Retinal pigment epithelial cell (primary cell): Measurements from ENCODE around the gene ALPG.
"Not testable (repeated sequence)": the region's sequence is repeated elsewhere in the genome, so short reads cannot be mapped to it uniquely, and the experiment has no call there.

Source experiments
- DNase-seq: peaks from one replicate; pipeline ENCODE4 v3.0.0-alpha.2; 2010; ENCODE audit warnings: low read depth
- H3K4me3 ChIP-seq: 2 replicates; pipeline ENCODE4 v1.5.1; 2011; ENCODE audit warnings: mild to moderate bottlenecking, low read length, control low read depth, moderate library complexity
- TF ChIP-seq, protein P1 (sequence below): conservative IDR thresholded peaks from 2 replicates; pipeline ENCODE4 v1.5.1; 2011; ENCODE audit warnings: low read depth, low read length, control low read depth, inconsistent platforms

ALPG gene

DNA sequence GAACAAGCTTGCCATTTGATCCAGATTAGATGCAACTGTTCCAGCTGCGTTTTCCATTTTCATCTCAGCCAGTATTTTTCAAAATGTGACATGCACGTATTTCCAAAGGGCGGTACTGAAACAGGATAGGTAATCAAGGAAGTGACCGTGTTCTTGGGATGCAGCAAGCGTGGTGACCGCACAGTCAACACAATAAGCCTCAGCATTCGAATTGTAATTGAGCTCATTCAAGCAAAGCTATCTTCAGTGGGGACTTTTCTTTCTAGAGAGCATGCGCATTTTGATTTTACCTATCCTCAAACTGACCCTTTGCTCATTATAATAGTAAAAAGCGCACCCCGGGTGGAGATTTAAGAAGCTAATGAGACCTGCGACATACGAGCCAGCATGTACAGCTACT lies 31.5 kb upstream of the ALPG start:
- DNase-seq, result no peak
- H3K4me3 ChIP-seq, result no peak overlapping the region
- TF ChIP-seq, protein P1, sequence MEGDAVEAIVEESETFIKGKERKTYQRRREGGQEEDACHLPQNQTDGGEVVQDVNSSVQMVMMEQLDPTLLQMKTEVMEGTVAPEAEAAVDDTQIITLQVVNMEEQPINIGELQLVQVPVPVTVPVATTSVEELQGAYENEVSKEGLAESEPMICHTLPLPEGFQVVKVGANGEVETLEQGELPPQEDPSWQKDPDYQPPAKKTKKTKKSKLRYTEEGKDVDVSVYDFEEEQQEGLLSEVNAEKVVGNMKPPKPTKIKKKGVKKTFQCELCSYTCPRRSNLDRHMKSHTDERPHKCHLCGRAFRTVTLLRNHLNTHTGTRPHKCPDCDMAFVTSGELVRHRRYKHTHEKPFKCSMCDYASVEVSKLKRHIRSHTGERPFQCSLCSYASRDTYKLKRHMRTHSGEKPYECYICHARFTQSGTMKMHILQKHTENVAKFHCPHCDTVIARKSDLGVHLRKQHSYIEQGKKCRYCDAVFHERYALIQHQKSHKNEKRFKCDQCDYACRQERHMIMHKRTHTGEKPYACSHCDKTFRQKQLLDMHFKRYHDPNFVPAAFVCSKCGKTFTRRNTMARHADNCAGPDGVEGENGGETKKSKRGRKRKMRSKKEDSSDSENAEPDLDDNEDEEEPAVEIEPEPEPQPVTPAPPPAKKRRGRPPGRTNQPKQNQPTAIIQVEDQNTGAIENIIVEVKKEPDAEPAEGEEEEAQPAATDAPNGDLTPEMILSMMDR, result no peak

DNA sequence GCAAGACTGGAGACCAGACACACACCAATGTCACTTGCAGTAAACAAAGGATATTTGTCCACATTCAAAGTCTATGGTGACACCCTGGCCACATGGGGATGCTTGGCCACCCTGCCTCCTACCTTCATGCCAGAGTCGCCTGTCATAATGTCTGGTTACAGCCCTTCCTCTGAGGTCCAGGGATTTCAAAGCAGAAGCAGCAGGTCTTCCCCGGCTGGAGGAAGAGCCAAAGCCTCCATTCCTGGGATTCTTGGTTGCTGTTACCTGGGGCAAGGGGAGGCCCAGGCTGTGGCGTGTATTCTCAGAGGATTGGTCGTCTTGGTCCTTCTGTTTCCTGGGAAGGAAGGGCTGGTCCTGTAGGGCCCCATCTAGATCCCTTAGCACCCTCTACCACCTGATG lies 30.4 kb upstream of the ALPG start:
- DNase-seq, result no peak
- TF ChIP-seq, protein P1, result no peak
- H3K4me3 ChIP-seq, result no peak overlapping the region

DNA sequence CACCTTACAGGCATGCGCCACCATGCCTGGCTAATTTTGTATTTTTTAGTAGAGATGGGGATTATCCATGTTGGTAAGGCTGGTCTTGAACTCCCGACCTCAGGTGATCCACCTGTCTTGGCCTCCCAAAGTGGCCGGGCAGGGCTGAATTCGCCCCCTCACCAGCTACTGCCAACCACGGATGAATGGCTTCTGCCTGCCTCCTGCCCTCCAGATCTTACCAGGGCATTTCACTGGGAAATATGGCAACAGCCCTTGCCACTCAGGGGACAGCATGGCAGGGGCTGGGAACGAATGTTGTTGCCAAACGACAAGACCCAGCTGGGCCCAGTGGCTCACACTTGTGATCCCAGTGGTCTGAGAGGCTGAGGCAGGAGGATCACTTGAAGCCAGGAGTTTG lies 29.9 kb upstream of the ALPG start:
- TF ChIP-seq, protein P1, result no peak
- no peak overlapping the region for H3K4me3 ChIP-seq
- DNase-seq, result no peak

DNA sequence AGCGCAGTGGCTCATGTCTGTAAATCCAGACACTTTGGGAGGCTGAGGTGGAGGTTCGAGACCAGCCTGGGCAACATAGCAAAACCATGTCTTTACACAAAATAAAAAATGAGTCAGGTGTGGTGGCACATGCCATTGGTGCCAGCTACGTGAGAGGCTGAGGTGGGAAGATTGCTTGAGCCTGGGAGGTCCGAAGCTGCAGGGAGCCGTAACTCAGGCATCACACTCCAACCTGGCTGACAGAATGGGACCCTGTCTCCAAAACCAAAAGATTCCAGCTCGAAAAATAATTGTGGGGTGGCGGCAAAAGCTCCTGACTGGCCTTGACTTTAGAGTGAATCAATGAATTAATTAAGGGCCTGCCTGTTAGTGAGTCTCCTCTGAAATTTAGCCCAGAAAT lies 29.3 kb upstream of the ALPG start:
- DNase-seq, result no peak
- no peak overlapping the region for H3K4me3 ChIP-seq
- TF ChIP-seq, protein P1, result no peak

DNA sequence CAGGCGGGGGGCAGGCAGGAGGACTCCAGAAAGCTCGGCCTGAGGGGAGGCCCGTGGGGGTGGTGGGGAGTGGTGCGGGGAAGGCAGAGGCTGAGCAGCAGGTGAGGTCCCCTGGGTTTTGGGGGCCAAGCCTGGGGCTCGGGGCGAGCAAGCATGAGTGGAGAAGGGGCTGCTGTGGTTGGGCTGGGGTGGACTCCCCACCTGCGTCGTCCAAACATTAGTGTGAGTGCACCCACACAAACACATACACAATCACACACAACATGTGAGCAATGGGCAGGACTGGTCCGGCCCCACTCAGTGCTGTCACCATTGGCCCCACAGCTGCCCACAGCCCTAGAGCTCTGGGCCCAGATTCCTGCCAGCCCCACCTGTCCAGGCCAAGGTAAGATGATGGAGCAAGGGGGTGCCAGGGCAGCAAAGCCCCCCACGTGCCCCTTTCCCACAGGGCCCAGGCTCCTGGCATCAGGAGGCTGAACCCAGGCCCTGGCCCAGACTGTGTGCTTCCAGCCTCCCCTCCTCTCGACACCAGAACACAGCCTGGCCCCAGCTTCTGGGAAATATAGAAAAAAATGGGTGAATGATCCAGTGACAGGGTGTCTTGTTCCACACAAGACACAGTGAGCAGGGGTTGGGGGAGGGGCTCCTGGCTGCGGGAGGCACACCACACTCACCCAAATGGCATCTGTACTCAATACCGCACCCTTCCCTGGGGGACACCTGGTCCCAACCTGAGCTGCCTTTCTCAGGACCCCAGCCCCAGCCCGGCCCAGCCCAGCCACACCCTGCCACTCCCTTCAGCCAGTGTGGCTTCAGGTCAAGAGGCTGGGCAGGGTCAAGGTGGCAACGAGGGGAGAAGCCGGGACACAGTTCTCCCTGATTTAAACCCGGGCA lies 28.6 kb upstream of the ALPG start:
- TF ChIP-seq, protein P1, result no peak
- no peak for DNase-seq
- no peak overlapping the region for H3K4me3 ChIP-seq

DNA sequence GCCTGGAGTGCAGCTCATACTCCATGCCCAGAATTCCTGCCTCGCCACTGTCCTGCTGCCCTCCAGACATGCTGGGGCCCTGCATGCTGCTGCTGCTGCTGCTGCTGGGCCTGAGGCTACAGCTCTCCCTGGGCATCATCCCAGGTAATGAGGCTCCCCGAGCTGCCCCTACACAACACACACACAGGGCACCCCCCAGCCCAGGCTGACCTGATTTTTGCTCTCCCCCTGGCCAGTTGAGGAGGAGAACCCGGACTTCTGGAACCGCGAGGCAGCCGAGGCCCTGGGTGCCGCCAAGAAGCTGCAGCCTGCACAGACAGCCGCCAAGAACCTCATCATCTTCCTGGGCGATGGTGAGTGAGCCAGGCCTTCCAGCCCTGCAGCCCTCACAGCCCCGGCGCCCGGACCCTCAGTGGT lies 27.9 kb upstream of the ALPG start, which contains the start of gene ALPP:
Gene ALPP (plus strand): TSS at position 17 of the 417 bp plus-strand sequence. CDS start 52 bp downstream, at position 69.
- not testable (repeated sequence) for H3K4me3 ChIP-seq, DNase-seq

DNA sequence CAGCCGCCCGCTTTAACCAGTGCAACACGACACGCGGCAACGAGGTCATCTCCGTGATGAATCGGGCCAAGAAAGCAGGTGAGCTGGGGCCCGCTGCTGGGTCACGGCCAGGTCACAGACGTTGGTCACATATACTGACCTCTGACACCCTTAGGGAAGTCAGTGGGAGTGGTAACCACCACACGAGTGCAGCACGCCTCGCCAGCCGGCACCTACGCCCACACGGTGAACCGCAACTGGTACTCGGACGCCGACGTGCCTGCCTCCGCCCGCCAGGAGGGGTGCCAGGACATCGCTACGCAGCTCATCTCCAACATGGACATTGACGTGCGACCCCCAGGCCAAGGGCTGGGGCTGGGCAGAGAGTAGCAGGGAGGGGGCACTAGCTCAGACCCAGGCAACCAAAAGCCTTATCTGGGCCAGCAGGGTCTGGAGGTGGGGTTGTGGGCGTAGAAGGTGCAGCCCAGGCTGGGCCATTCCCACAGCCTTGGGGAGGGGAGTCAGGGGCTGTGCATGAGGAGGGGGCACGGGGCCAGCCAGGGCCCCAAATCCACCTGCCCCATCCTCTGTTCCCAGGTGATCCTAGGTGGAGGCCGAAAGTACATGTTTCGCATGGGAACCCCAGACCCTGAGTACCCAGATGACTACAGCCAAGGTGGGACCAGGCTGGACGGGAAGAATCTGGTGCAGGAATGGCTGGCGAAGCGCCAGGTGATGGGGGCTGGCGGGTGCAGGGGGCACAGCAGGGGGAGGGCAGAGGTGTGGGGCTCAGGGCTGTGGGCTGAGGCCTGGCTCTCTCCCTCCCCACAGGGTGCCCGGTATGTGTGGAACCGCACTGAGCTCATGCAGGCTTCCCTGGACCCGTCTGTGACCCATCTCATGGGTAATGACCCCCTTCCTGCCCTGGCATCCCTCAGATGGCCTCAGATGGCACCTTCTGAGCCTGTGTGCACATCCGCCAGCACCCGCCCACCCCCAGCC lies 26.7 kb upstream of the ALPG start:
- H3K4me3 ChIP-seq, DNase-seq: not testable (repeated sequence)

DNA sequence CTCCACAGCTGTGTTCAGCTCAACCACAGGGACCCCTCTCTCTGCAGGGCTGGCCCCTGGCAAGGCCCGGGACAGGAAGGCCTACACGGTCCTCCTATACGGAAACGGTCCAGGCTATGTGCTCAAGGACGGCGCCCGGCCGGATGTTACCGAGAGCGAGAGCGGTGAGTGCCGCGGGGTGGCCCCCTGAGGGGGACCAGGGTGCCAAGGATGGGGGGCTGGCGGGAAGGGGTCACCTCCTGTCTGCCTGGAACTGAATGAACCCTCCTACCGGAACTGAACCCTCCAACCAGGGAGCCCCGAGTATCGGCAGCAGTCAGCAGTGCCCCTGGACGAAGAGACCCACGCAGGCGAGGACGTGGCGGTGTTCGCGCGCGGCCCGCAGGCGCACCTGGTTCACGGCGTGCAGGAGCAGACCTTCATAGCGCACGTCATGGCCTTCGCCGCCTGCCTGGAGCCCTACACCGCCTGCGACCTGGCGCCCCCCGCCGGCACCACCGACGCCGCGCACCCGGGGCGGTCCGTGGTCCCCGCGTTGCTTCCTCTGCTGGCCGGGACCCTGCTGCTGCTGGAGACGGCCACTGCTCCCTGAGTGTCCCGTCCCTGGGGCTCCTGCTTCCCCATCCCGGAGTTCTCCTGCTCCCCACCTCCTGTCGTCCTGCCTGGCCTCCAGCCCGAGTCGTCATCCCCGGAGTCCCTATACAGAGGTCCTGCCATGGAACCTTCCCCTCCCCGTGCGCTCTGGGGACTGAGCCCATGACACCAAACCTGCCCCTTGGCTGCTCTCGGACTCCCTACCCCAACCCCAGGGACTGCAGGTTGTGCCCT lies 25.2 kb upstream of the ALPG start:
- not testable (repeated sequence) for DNase-seq, H3K4me3 ChIP-seq
